Measurements from ENCODE around the gene ORM1.

DNA sequence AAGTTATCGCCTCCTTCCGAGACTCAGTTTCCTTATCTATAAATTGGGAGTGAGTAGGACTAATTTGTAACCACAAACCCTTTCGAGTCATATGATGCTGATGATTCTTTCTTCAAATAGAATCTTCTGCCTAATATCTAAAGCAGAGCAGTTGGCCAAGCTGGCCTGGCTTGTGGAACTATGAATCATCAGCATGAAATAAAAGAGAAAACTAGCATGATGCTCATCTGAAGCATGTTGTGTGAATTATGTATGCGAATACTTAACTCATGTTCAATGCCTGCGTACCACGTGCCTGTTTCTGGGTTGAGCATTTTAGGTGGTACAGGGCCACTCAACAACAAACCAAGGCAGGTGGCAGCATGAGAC is 15.0 kb upstream of the ORM1 start:
- TF ChIP-seq, protein P1, sequence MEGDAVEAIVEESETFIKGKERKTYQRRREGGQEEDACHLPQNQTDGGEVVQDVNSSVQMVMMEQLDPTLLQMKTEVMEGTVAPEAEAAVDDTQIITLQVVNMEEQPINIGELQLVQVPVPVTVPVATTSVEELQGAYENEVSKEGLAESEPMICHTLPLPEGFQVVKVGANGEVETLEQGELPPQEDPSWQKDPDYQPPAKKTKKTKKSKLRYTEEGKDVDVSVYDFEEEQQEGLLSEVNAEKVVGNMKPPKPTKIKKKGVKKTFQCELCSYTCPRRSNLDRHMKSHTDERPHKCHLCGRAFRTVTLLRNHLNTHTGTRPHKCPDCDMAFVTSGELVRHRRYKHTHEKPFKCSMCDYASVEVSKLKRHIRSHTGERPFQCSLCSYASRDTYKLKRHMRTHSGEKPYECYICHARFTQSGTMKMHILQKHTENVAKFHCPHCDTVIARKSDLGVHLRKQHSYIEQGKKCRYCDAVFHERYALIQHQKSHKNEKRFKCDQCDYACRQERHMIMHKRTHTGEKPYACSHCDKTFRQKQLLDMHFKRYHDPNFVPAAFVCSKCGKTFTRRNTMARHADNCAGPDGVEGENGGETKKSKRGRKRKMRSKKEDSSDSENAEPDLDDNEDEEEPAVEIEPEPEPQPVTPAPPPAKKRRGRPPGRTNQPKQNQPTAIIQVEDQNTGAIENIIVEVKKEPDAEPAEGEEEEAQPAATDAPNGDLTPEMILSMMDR (IDR thresholded peaks at IDR 0.05 in 8 of 11, conservative IDR thresholded peaks at IDR 0.05 in 3 of 11) = no peak
- no peak for TF ChIP-seq POLR2A (IDR thresholded peaks at IDR 0.05)
- TF ChIP-seq POLR2AphosphoS5 (IDR thresholded peaks at IDR 0.05) = no peak
